Right lobe of liver (tissue), 4 donors: ENCODE data around the gene ESYT2.

Experiments
- POLR2A ChIP-seq: fragments of 450-650 bp; IDR thresholded peaks from one replicate; pipeline ENCODE4 v1.6.1; 2017; ENCODE audit warnings: antibody characterized with exemption, mild to moderate bottlenecking
- TF ChIP-seq, protein P1 (sequence below), 4 donors: fragments of 200-600 bp in 3 of 4; fragments of 450-650 bp in 1 of 4; IDR thresholded peaks; one replicate each; pipeline versions ENCODE4 v1.5.1 to v1.8.0; 2016 to 2022; ENCODE audit warnings: antibody characterized with exemption in 4 of 4, mild to moderate bottlenecking in 2 of 4
- donor health status: DM: no; HTN: no; CAD: no.
- donor health status: DM: no; HTN: no; CAD: no.
- donor health status: DM: no; HTN: yes; CAD: no.

GRCh38 chr7:158698657-158699195 lies 130.6 kb downstream of the ESYT2 start:
- TF ChIP-seq, protein P1, sequence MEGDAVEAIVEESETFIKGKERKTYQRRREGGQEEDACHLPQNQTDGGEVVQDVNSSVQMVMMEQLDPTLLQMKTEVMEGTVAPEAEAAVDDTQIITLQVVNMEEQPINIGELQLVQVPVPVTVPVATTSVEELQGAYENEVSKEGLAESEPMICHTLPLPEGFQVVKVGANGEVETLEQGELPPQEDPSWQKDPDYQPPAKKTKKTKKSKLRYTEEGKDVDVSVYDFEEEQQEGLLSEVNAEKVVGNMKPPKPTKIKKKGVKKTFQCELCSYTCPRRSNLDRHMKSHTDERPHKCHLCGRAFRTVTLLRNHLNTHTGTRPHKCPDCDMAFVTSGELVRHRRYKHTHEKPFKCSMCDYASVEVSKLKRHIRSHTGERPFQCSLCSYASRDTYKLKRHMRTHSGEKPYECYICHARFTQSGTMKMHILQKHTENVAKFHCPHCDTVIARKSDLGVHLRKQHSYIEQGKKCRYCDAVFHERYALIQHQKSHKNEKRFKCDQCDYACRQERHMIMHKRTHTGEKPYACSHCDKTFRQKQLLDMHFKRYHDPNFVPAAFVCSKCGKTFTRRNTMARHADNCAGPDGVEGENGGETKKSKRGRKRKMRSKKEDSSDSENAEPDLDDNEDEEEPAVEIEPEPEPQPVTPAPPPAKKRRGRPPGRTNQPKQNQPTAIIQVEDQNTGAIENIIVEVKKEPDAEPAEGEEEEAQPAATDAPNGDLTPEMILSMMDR (IDR thresholded peaks at IDR 0.05), result no peak
- no peak for TF ChIP-seq POLR2A
